ENCODE measurements around the gene EFCC1.

EFCC1 gene

DNA sequence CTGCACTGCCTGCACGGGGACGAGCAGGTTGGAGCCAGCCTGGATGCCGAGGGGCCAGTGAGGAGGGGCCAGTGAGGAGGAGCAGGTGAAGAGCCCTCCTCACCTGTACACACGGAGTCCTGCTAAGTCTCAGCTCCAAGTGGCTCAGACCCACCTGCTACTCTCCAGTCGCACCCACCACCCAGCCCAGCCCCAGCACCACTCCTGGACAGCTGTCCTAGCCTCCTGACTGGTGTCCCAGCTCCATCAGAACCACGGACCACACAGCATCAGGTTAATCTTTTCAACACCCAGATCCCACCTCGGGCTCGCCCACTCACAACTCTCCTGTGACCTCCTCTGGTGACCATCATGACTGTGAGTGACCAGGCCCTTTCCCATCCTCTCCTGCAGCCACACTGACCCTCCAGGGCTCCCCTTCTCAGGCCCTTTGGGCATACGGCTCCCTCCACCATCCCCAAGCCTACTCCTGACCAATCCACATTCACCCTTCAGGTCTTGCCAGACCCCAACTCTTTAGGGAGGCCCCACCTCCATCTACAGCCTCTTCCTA lies 13.8 kb downstream of the EFCC1 start:
- H3K27ac ChIP-seq (ENCODE audit: low read depth, low read length), result no peak overlapping the region
- no peak overlapping the region for H2AFZ ChIP-seq (ENCODE audit: low read length, unreplicated experiment)
- H3K79me2 ChIP-seq (ENCODE audit: control insufficient read depth, insufficient read depth, low read length, unreplicated experiment), result no peaks in the 10 kb centered on the region
- H3K27me3 ChIP-seq (ENCODE audit: insufficient read depth, low read length), result no peaks in the 10 kb centered on the region
- H3K4me1 ChIP-seq (ENCODE audit: control insufficient read depth, insufficient read depth, low read length, unreplicated experiment), result peaks cover 3% of the 10 kb centered on the region
- no peak overlapping the region for H3K4me3 ChIP-seq (ENCODE audit: low read depth, low read length)
- H3K36me3 ChIP-seq (ENCODE audit: insufficient read depth, low read length), result no peaks in the 10 kb centered on the region

DNA sequence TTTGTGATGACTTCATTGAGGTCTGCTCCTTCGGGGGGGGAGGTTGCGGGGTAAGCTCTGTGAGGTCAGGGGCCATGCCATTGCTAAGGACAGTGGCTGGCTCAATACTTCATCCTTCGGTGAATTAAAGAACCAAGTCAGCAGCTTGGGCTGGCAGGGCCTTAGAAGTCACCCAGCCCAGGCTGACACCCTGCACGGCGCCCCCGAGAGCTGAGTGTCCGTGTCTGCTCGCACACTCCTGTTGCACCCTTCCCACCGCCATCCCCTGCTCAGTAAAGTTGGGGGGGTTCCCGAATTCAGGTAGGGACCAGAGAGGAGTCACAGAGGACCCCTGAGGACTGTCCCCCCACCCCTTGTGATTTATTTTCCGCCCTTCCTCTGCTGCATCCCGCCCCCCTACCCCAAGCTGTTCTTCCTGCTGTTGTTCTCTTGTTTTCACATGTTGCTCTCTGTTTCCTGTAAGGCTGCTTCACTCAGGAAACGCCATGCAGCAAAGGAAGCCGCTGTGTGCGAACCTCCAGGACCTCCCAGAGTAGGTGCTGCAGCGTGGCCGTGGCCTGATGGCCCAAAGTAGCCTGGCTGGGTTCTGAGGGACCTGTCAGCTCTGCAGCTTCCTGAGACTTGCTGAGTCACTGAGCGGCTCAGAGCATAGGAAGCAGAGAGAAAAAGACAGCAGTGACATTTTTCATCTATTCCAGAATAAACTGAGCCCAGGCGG lies 14.4 kb downstream of the EFCC1 start:
- Histone ChIP-seq H3K4me3 (ENCODE audit: low read depth, low read length) (no peak overlapping the region), H3K79me2 (ENCODE audit: control insufficient read depth, insufficient read depth, low read length, unreplicated experiment) (no peaks in the 10 kb centered on the region), H3K4me1 (ENCODE audit: control insufficient read depth, insufficient read depth, low read length, unreplicated experiment) (peaks cover 3% of the 10 kb centered on the region), H3K27me3 (ENCODE audit: insufficient read depth, low read length) (no peaks in the 10 kb centered on the region), H2AFZ (ENCODE audit: low read length, unreplicated experiment) (no peak overlapping the region), H3K36me3 (ENCODE audit: insufficient read depth, low read length) (no peaks in the 10 kb centered on the region), H3K27ac (ENCODE audit: low read depth, low read length) (no peak overlapping the region)

DNA sequence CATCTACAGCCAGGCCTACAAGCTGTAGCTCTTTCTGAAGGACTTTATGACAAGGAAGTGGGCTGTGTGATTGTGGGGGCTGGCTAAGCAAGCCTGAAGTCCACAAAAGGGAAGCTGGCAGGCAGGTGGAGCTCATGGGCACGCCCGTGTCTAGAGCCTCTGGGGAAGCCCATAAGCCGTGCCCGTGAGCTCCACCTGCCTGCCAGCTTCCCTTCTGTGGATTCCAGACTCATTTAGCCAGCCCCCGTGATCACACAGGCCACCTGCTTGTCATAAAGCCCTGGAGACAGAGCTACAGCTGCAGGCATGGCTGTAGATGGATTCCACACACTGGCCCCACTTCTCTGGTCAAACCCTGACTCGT lies 15.2 kb downstream of the EFCC1 start:
- Histone ChIP-seq H2AFZ (ENCODE audit: low read length, unreplicated experiment) (no peak overlapping the region), H3K36me3 (ENCODE audit: insufficient read depth, low read length) (no peaks in the 10 kb centered on the region), H3K27ac (ENCODE audit: low read depth, low read length) (no peak overlapping the region)

GRCh38 chr3:129016720-129017483 lies 15.8 kb downstream of the EFCC1 start:
- Histone ChIP-seq H3K27ac (ENCODE audit: low read depth, low read length) (no peak overlapping the region), H3K27me3 (ENCODE audit: insufficient read depth, low read length) (no peaks in the 10 kb centered on the region), H3K79me2 (ENCODE audit: control insufficient read depth, insufficient read depth, low read length, unreplicated experiment) (no peaks in the 10 kb centered on the region), H2AFZ (ENCODE audit: low read length, unreplicated experiment) (no peak overlapping the region), H3K36me3 (ENCODE audit: insufficient read depth, low read length) (no peaks in the 10 kb centered on the region), H3K4me3 (ENCODE audit: low read depth, low read length) (no peak overlapping the region), H3K4me1 (ENCODE audit: control insufficient read depth, insufficient read depth, low read length, unreplicated experiment) (peaks cover 13% of the 10 kb centered on the region)

More for the DNA sequence above, 15.2 kb downstream of the EFCC1 start:
- Histone ChIP-seq H3K79me2 (ENCODE audit: control insufficient read depth, insufficient read depth, low read length, unreplicated experiment) (no peaks in the 10 kb centered on the region), H3K4me1 (ENCODE audit: control insufficient read depth, insufficient read depth, low read length, unreplicated experiment) (peaks cover 11% of the 10 kb centered on the region), H3K4me3 (ENCODE audit: low read depth, low read length) (no peak overlapping the region), H3K27me3 (ENCODE audit: insufficient read depth, low read length) (no peaks in the 10 kb centered on the region)

- H3K27me3 ChIP-seq (ENCODE audit: insufficient read depth, low read length), result no peaks in the 10 kb centered on the region
- no peak overlapping the region for H2AFZ ChIP-seq (ENCODE audit: low read length, unreplicated experiment)
- peaks cover 13% of the 10 kb centered on the region for H3K4me1 ChIP-seq (ENCODE audit: control insufficient read depth, insufficient read depth, low read length, unreplicated experiment)
- no peak overlapping the region for H3K27ac ChIP-seq (ENCODE audit: low read depth, low read length)
- no peak overlapping the region for H3K4me3 ChIP-seq (ENCODE audit: low read depth, low read length)
- no peaks in the 10 kb centered on the region for H3K79me2 ChIP-seq (ENCODE audit: control insufficient read depth, insufficient read depth, low read length, unreplicated experiment)
- no peaks in the 10 kb centered on the region for H3K36me3 ChIP-seq (ENCODE audit: insufficient read depth, low read length)
These were observed 16.4 kb downstream of the EFCC1 start for GRCh38 chr3:129017484-129017899.

DNA sequence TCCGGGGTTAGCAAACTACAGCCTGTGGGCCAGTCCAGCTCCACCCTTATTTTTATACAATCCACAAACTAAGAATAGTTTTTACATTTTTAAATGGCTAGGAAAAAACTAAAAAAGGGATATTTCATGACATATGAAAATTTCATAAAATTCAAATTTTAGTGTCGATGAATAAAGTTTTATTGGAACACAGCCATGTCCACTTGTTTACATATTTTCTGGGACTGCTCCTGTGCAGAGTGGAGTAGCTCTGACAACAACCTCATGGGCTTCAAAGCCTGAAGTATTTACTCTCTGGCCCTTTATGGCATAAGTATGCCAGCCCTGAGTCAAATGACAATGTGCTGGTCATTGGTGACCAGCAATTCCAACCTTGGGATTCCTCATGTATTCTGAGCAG lies 17.2 kb downstream of the EFCC1 start:
- H3K27me3 ChIP-seq (ENCODE audit: insufficient read depth, low read length), result no peaks in the 10 kb centered on the region
- H3K79me2 ChIP-seq (ENCODE audit: control insufficient read depth, insufficient read depth, low read length, unreplicated experiment), result no peaks in the 10 kb centered on the region
- H3K4me1 ChIP-seq (ENCODE audit: control insufficient read depth, insufficient read depth, low read length, unreplicated experiment), result peaks cover 13% of the 10 kb centered on the region
- H3K36me3 ChIP-seq (ENCODE audit: insufficient read depth, low read length), result no peaks in the 10 kb centered on the region
- H3K27ac ChIP-seq (ENCODE audit: low read depth, low read length), result no peak overlapping the region
- no peak overlapping the region for H2AFZ ChIP-seq (ENCODE audit: low read length, unreplicated experiment)
- H3K4me3 ChIP-seq (ENCODE audit: low read depth, low read length), result no peak overlapping the region

DNA sequence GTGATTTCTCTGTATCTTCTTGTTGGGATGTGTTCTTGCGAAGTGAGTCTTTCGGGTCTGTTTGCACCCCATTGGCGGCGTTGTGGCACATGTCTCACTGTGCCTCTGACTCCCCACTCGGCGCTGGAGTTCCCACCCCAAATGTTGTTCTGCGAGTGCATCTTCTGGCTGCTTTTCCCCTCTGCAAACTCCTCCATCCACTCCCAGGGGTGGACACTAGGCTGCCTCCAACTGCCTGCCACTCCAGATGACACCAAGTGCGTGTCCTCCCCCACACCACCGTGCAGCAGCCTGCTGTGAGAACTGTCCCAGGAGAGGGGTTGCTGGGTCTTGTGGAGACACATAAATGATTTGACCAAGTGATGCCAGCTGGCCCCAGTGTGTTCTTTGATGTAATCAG lies 17.6 kb downstream of the EFCC1 start:
- H3K36me3 ChIP-seq (ENCODE audit: insufficient read depth, low read length), result no peaks in the 10 kb centered on the region
- H3K4me1 ChIP-seq (ENCODE audit: control insufficient read depth, insufficient read depth, low read length, unreplicated experiment), result peaks cover 13% of the 10 kb centered on the region
- no peaks in the 10 kb centered on the region for H3K79me2 ChIP-seq (ENCODE audit: control insufficient read depth, insufficient read depth, low read length, unreplicated experiment)
- no peak overlapping the region for H3K27ac ChIP-seq (ENCODE audit: low read depth, low read length)
- no peak overlapping the region for H3K4me3 ChIP-seq (ENCODE audit: low read depth, low read length)
- H3K27me3 ChIP-seq (ENCODE audit: insufficient read depth, low read length), result no peaks in the 10 kb centered on the region
- no peak overlapping the region for H2AFZ ChIP-seq (ENCODE audit: low read length, unreplicated experiment)

- Histone ChIP-seq H3K79me2 (ENCODE audit: control insufficient read depth, insufficient read depth, low read length, unreplicated experiment) (no peaks in the 10 kb centered on the region), H3K27me3 (ENCODE audit: insufficient read depth, low read length) (no peaks in the 10 kb centered on the region), H2AFZ (ENCODE audit: low read length, unreplicated experiment) (no peak overlapping the region), H3K36me3 (ENCODE audit: insufficient read depth, low read length) (no peaks in the 10 kb centered on the region), H3K4me3 (ENCODE audit: low read depth, low read length) (no peak overlapping the region), H3K27ac (ENCODE audit: low read depth, low read length) (no peak overlapping the region), H3K4me1 (ENCODE audit: control insufficient read depth, insufficient read depth, low read length, unreplicated experiment) (peaks cover 13% of the 10 kb centered on the region)
These were observed 18.2 kb downstream of the EFCC1 start for GRCh38 chr3:129019266-129019665.

DNA sequence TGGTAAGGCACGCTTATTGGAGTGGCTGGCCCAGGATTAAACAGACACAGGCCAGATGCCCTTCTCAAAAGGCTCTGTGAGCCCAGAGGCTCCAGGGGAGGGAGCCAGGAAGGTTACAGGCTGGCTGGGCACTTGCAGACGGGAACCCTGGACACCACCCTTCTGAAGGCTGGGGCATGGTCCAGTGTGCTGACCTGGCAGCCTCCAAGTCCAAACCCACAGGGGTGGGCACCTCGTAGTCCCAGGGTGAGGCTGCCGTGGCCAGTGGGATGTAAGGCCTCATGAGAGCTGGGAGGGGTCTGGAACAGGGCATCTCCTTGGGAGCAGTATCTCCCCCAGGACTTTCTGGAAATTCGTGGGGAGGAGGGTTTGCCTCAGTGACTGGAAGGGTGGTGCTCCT lies 19.6 kb downstream of the EFCC1 start:
- H3K4me1 ChIP-seq (ENCODE audit: control insufficient read depth, insufficient read depth, low read length, unreplicated experiment), result peaks cover 13% of the 10 kb centered on the region
- H3K79me2 ChIP-seq (ENCODE audit: control insufficient read depth, insufficient read depth, low read length, unreplicated experiment), result no peaks in the 10 kb centered on the region
- H3K27me3 ChIP-seq (ENCODE audit: insufficient read depth, low read length), result peaks cover under 1% of the 10 kb centered on the region; the same call in 1 of the 2 replicates
- no peak overlapping the region for H3K4me3 ChIP-seq (ENCODE audit: low read depth, low read length)
- no peak overlapping the region for H2AFZ ChIP-seq (ENCODE audit: low read length, unreplicated experiment)
- no peak overlapping the region for H3K27ac ChIP-seq (ENCODE audit: low read depth, low read length)
- no peaks in the 10 kb centered on the region for H3K36me3 ChIP-seq (ENCODE audit: insufficient read depth, low read length)

- no peak overlapping the region for H2AFZ ChIP-seq (ENCODE audit: low read length, unreplicated experiment)
- no peak overlapping the region for H3K27ac ChIP-seq (ENCODE audit: low read depth, low read length)
- H3K4me1 ChIP-seq (ENCODE audit: control insufficient read depth, insufficient read depth, low read length, unreplicated experiment), result peaks cover 10% of the 10 kb centered on the region
- H3K27me3 ChIP-seq (ENCODE audit: insufficient read depth, low read length), result peaks cover 5% of the 10 kb centered on the region; the same call in 1 of the 2 replicates
- H3K79me2 ChIP-seq (ENCODE audit: control insufficient read depth, insufficient read depth, low read length, unreplicated experiment), result no peaks in the 10 kb centered on the region
- H3K36me3 ChIP-seq (ENCODE audit: insufficient read depth, low read length), result no peaks in the 10 kb centered on the region
- H3K4me3 ChIP-seq (ENCODE audit: low read depth, low read length), result no peak overlapping the region
These were observed 20.0 kb downstream of the EFCC1 start for GRCh38 chr3:129021140-129021551.

Measured in ACC112 (cell line).